Keratinocyte (primary cell): ENCODE measurements around the gene NDRG4. TPM values are rescaled to one million over a fixed set of nuclear protein-coding genes. Genes with fewer than 3 reads are reported as not detected.

Experiments
- DNase-seq: peaks from one replicate; pipeline ENCODE4 v3.0.0-alpha.2; 2011; ENCODE audit warnings: low read depth, missing footprints, low spot score
- FAIRE-seq: peaks from 2 replicates; lab custom pipeline; 2011; peaks lifted over from hg19 to GRCh38; lab: Jason Lieb, UNC
- H2AFZ ChIP-seq: 2 replicates; pipeline ENCODE4 v1.6.0; 2012; ENCODE audit warnings: low read length, control low read depth, inconsistent platforms; ENCODE audit not compliant: control insufficient read depth
- H3K27ac ChIP-seq: 2 replicates; pipeline ENCODE4 v1.5.1; 2011; ENCODE audit warnings: low read length; ENCODE audit not compliant: control insufficient read depth, insufficient read depth
- H3K27me3 ChIP-seq: 3 replicates; pipeline ENCODE4 v1.6.0; 2011; ENCODE audit warnings: low read length; ENCODE audit not compliant: control insufficient read depth, insufficient read depth; ENCODE audit errors: extremely low read depth
- H3K36me3 ChIP-seq, 2 experiments: 2 replicates in 1 of 2; 3 replicates in 1 of 2; pipeline ENCODE4 v1.5.1; 2011; ENCODE audit warnings: low read length in 2 of 2, mild to moderate bottlenecking in 1 of 2; ENCODE audit not compliant: control insufficient read depth in 2 of 2, insufficient read depth in 2 of 2; ENCODE audit errors: extremely low read depth in 1 of 2
- H3K4me1 ChIP-seq: 3 replicates; pipeline ENCODE4 v1.5.1; 2011; ENCODE audit warnings: low read length; ENCODE audit not compliant: control insufficient read depth, insufficient read depth; ENCODE audit errors: extremely low read depth
- H3K4me2 ChIP-seq: 3 replicates; pipeline ENCODE4 v1.6.0; 2011; ENCODE audit warnings: low read depth, low read length; ENCODE audit not compliant: control insufficient read depth, insufficient read depth; ENCODE audit errors: extremely low read depth
- H3K4me3 ChIP-seq, 3 experiments: fragments of 200-600 bp in 1 of 3; sonication (generic) in 1 of 3; 2 replicates in 2 of 3; 3 replicates in 1 of 3; pipeline ENCODE4 v1.5.1; 2011 to 2016; ENCODE audit warnings: low read length in 3 of 3, mild to moderate bottlenecking in 3 of 3, control low read depth in 2 of 3, inconsistent platforms in 1 of 3, low read depth in 1 of 3, mixed read lengths in 1 of 3, mixed run types in 1 of 3, moderate library complexity in 1 of 3; ENCODE audit not compliant: control insufficient read depth in 2 of 3, insufficient read depth in 2 of 3; ENCODE audit errors: extremely low read depth in 1 of 3
- H3K79me2 ChIP-seq: 2 replicates; pipeline ENCODE4 v1.6.0; 2012; ENCODE audit warnings: low read length; ENCODE audit not compliant: control insufficient read depth, insufficient read depth
- H3K9ac ChIP-seq: 3 replicates; pipeline ENCODE4 v1.6.0; 2011; ENCODE audit warnings: low read length; ENCODE audit not compliant: control insufficient read depth, insufficient read depth; ENCODE audit errors: extremely low read depth
- H3K9me1 ChIP-seq: 3 replicates; pipeline ENCODE4 v1.6.0; 2011; ENCODE audit warnings: low read length; ENCODE audit not compliant: control insufficient read depth, insufficient read depth; ENCODE audit errors: extremely low read depth
- H3K9me3 ChIP-seq: 2 replicates; pipeline ENCODE4 v1.5.1; 2012; ENCODE audit warnings: low read depth, low read length; ENCODE audit not compliant: control insufficient read depth
- H4K20me1 ChIP-seq: 3 replicates; pipeline ENCODE4 v1.6.0; 2011; ENCODE audit warnings: low read length; ENCODE audit not compliant: control insufficient read depth, insufficient read depth; ENCODE audit errors: extremely low read depth
- CTCF ChIP-seq, 3 experiments: IDR thresholded peaks in 1 of 3; conservative IDR thresholded peaks in 1 of 3; optimal IDR thresholded peaks in 1 of 3; 2 replicates in 2 of 3; 3 replicates in 1 of 3; pipeline versions ENCODE3 to v1.5.1; 2011; ENCODE audit warnings: low read length in 3 of 3, mild to moderate bottlenecking in 3 of 3, moderate library complexity in 2 of 3, control low read depth in 1 of 3, inconsistent platforms in 1 of 3; ENCODE audit not compliant: insufficient read depth in 2 of 3; ENCODE audit errors: extremely low read depth in 1 of 3
- EZH2 ChIP-seq: IDR thresholded peaks from one replicate; pipeline ENCODE4 v1.6.1; 2012; ENCODE audit warnings: inconsistent platforms, mild to moderate bottlenecking, low read length, moderate library complexity
- dilution Hi-C: fragments of 300-500 bp; cut with MboI; formaldehyde crosslinking; loops from one replicate; pipeline ENCODE4 v1.7.0; 2020; ENCODE audit warnings: low sequenced_read_pairs; ENCODE audit not compliant: extremely low pct_ligation_motif_present
- polyA plus RNA-seq, 5 experiments: library from polyadenylated mRNA; depleted of rRNA in 3 of 5; stranded (reverse) in 3 of 5; stranded (forward) in 1 of 5; unstranded in 1 of 5; fragments of >200 nt; gene quantifications; 1 replicate in 1 of 5; 2 replicates in 3 of 5; 3 replicates in 1 of 5; pipeline versions ENCODE4 v1.2.1 to v1.2.3, GENCODE V29; 2011 to 2012; ENCODE audit warnings: missing spikeins in 2 of 5, low read depth in 1 of 5, low replicate concordance in 1 of 5

NDRG4 gene
- polyA plus RNA-seq, 1 donor (not counting 4 experiments of a cell fraction or from before 2014, with no cell fraction given): 1.1 TPM

GRCh38 chr16:58481226-58481869, 18.6 kb upstream of the NDRG4 start:
- dilution Hi-C loops: no loop called here
- Histone ChIP-seq H3K27me3 (no peaks in the 10 kb centered on the region), H3K4me1 (no peaks in the 10 kb centered on the region), H3K4me2 (no peak overlapping the region), H3K9ac (no peak overlapping the region), H3K79me2 (no peaks in the 10 kb centered on the region), H3K4me3 (no peak overlapping the region), H3K27ac (no peak overlapping the region), H3K36me3 (no peaks in the 10 kb centered on the region), H3K9me1 (no peaks in the 10 kb centered on the region), H3K9me3 (no peaks in the 10 kb centered on the region), H2AFZ (no peak overlapping the region), H4K20me1 (no peaks in the 10 kb centered on the region)
- no peak for TF ChIP-seq CTCF (optimal IDR thresholded peaks at IDR 0.05 in 1 of 3, IDR thresholded peaks at IDR 0.05 in 1 of 3, conservative IDR thresholded peaks at IDR 0.05 in 1 of 3; ENCODE audit: extremely low read depth in 1 of 3, insufficient read depth in 2 of 3, low read length in 3 of 3)
- TF ChIP-seq EZH2: no peak
- FAIRE-seq: no peak
- no peak for DNase-seq

- dilution Hi-C loops: no loop called here
- H3K4me2 ChIP-seq: no peak overlapping the region
- H3K9ac ChIP-seq: no peak overlapping the region
- H3K27ac ChIP-seq: no peak overlapping the region
- H3K9me1 ChIP-seq: no peaks in the 10 kb centered on the region
- DNase-seq: no peak
- no peaks in the 10 kb centered on the region for H4K20me1 ChIP-seq
- H3K9me3 ChIP-seq: no peaks in the 10 kb centered on the region
- TF ChIP-seq CTCF (optimal IDR thresholded peaks at IDR 0.05 in 1 of 3, IDR thresholded peaks at IDR 0.05 in 1 of 3, conservative IDR thresholded peaks at IDR 0.05 in 1 of 3; ENCODE audit: extremely low read depth in 1 of 3, insufficient read depth in 2 of 3, low read length in 3 of 3): no peak
- no peak for TF ChIP-seq EZH2
- no peaks in the 10 kb centered on the region for H3K36me3 ChIP-seq
- no peaks in the 10 kb centered on the region for H3K27me3 ChIP-seq
- no peak overlapping the region for H3K4me3 ChIP-seq
- H2AFZ ChIP-seq: no peak overlapping the region
- H3K79me2 ChIP-seq: no peaks in the 10 kb centered on the region
- FAIRE-seq: no peak
- H3K4me1 ChIP-seq: no peaks in the 10 kb centered on the region
Measured at GRCh38 chr16:58481931-58482330, 18.0 kb upstream of the NDRG4 start.
